ENCODE data around the gene ZNF735. TPM values are rescaled to one million over a fixed set of nuclear protein-coding genes. Genes with fewer than 3 reads are reported as not detected.
A peak's percentile ranks its signal among the peaks of the same experiment; 100 is the strongest.

The ZNF735 gene
- total and polyA plus RNA-seq, 10 donors, result not detected

DNA sequence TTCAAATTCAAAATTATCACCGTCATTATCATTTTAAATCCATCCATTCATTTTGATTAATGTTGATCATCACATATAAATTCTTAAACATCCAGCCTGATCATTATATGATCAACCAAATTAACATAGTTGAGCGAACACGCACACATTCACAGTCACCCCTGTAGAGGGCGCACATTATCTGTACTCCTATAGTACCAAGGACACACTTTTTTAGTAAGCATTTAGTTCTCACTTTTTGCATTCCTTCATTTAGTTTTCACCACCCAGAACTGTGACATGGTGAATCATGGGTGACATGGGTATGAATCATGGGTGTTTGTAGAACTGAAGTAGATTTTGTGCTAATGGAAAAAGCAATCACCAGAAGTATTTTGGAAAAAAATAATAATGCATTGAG is 26.0 kb upstream of the ZNF735 start:
- Histone ChIP-seq H3K9me3 (peaks cover 0 to 61% (median 12%) of the 10 kb centered on the region in 8 donors), H3K4me1 (peaks cover 0 to 9% (median 0%) of the 10 kb centered on the region in 6 donors), H3K4me3 (no peak overlapping the region), H3K36me3 (no peaks in the 10 kb centered on the region), H3K27me3 (replicated peaks in 1 of 7) (peaks cover 0 to 35% (median 12%) of the 10 kb centered on the region in 7 donors), H3K27ac (no peak overlapping the region)
- no peak for DNase-seq
- intact Hi-C loops (cut with DNase I; ENCODE audit: low total_unique reads), result loop anchor here (10.0 kb wide), 1 partner anchor 434 kb away; no protein-coding TSS in a partner anchor
- TF ChIP-seq, protein P1, sequence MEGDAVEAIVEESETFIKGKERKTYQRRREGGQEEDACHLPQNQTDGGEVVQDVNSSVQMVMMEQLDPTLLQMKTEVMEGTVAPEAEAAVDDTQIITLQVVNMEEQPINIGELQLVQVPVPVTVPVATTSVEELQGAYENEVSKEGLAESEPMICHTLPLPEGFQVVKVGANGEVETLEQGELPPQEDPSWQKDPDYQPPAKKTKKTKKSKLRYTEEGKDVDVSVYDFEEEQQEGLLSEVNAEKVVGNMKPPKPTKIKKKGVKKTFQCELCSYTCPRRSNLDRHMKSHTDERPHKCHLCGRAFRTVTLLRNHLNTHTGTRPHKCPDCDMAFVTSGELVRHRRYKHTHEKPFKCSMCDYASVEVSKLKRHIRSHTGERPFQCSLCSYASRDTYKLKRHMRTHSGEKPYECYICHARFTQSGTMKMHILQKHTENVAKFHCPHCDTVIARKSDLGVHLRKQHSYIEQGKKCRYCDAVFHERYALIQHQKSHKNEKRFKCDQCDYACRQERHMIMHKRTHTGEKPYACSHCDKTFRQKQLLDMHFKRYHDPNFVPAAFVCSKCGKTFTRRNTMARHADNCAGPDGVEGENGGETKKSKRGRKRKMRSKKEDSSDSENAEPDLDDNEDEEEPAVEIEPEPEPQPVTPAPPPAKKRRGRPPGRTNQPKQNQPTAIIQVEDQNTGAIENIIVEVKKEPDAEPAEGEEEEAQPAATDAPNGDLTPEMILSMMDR (IDR thresholded peaks at IDR 0.05 in 8 of 11, conservative IDR thresholded peaks at IDR 0.05 in 3 of 11), result peak in 6 of 11 experiments; percentile 9 to 38 (median 20)
- no peak for TF ChIP-seq POLR2AphosphoS5 (IDR thresholded peaks at IDR 0.05)
- no peak for TF ChIP-seq POLR2A (IDR thresholded peaks at IDR 0.05)
- 40 to 52% (median 46%) methylated on average over 4 of the region's 4 CpGs for WGBS, 5 donors

DNA sequence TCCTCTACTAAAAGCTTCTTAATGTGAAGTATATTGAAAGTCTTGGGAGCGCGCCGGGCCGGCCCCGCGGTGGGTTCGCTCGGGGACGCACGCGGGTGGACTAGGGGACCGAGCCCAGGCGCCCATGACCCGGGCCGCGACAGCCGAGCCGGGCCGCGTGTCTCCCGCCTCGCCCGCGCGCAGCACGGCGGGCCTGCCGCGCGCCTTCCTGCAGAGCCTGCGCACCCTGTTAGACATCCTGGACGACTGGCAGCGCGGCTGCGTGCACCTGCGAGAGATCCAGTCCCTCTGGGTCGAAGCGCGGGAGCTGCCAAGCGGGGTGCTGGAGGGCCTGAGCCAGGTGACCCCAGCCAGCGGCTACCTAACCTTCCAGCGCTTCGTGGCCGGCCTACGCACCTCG is 25.4 kb upstream of the ZNF735 start:
- intact Hi-C loops (cut with DNase I; ENCODE audit: low total_unique reads), result loop anchor here (10.0 kb wide), 1 partner anchor 433 kb away; no protein-coding TSS in a partner anchor

GRCh38 chr7:64182036-64182790 is 24.8 kb upstream of the ZNF735 start:
- TF ChIP-seq, protein P1 (IDR thresholded peaks at IDR 0.05 in 8 of 11, conservative IDR thresholded peaks at IDR 0.05 in 3 of 11), result no peak
- TF ChIP-seq POLR2AphosphoS5 (IDR thresholded peaks at IDR 0.05), result no peak
- TF ChIP-seq POLR2A (IDR thresholded peaks at IDR 0.05), result no peak
- WGBS, 5 donors, result 33 to 45% (median 41%) methylated on average over 35 to 66 of the region's 66 CpGs
- intact Hi-C loops (cut with DNase I; ENCODE audit: low total_unique reads), result loop anchor here (10.0 kb wide), 1 partner anchor 433 kb away; no protein-coding TSS in a partner anchor
- peaks cover 0 to 60% (median 15%) of the 10 kb centered on the region in 8 donors for H3K9me3 ChIP-seq
- H3K27me3 ChIP-seq (replicated peaks in 1 of 7), result peaks cover 0 to 35% (median 12%) of the 10 kb centered on the region in 7 donors
- H3K4me3 ChIP-seq, result no peak overlapping the region
- no peaks in the 10 kb centered on the region for H3K36me3 ChIP-seq
- H3K4me1 ChIP-seq, result peaks cover 0 to 9% (median 0%) of the 10 kb centered on the region in 6 donors
- DNase-seq, result no peak
- H3K27ac ChIP-seq, result no peak overlapping the region

More for the DNA sequence above, 25.4 kb upstream of the ZNF735 start:
- TF ChIP-seq POLR2AphosphoS5 (IDR thresholded peaks at IDR 0.05), result no peak
- TF ChIP-seq, protein P1 (IDR thresholded peaks at IDR 0.05 in 8 of 11, conservative IDR thresholded peaks at IDR 0.05 in 3 of 11), result no peak
- TF ChIP-seq POLR2A (IDR thresholded peaks at IDR 0.05), result no peak
- H3K27ac ChIP-seq, result no peak overlapping the region
- H3K36me3 ChIP-seq, result no peaks in the 10 kb centered on the region
- H3K4me3 ChIP-seq, result no peak overlapping the region
- peaks cover 0 to 35% (median 12%) of the 10 kb centered on the region in 7 donors for H3K27me3 ChIP-seq (replicated peaks in 1 of 7)
- H3K9me3 ChIP-seq, result peaks cover 0 to 62% (median 12%) of the 10 kb centered on the region in 8 donors
- H3K4me1 ChIP-seq, result peaks cover 0 to 9% (median 0%) of the 10 kb centered on the region in 6 donors
- DNase-seq, result no peak
- WGBS, 5 donors, result 36 to 48% (median 46%) methylated on average over 26 to 46 of the region's 46 CpGs

Data from spleen (tissue), 11 donors.